BJ (cell line): Measurements from ENCODE around the gene STRIP1. TPM values are rescaled to one million over a fixed set of nuclear protein-coding genes. Genes with fewer than 3 reads are reported as not detected.

ENCODE experiments used
- CTCF ChIA-PET: fragments of 350-600 bp; formaldehyde crosslinking; extraction: SDS; loops from one replicate; lab custom pipeline; 2021; ENCODE audit warnings: antibody characterized with exemption, inconsistent platforms; lab: Yijun Ruan, JAX
- POLR2A ChIA-PET: fragments of 300-600 bp; sonication (Branson Sonifier 250); formaldehyde crosslinking; extraction: SDS; loops from one replicate; lab custom pipeline; 2021; ENCODE audit warnings: antibody characterized with exemption; lab: Charles Lee
- DNase-seq: peaks from one replicate; pipeline ENCODE4 v3.0.0-alpha.2; 2011; ENCODE audit warnings: low read depth
- H3K27me3 ChIP-seq: 2 replicates; pipeline ENCODE4 v1.6.0; 2011; ENCODE audit warnings: low read length; ENCODE audit not compliant: control insufficient read depth, insufficient read depth
- H3K36me3 ChIP-seq: 2 replicates; pipeline ENCODE4 v1.5.1; 2011; ENCODE audit warnings: low read length; ENCODE audit not compliant: control insufficient read depth, insufficient read depth
- H3K4me3 ChIP-seq: 2 replicates; pipeline ENCODE4 v1.5.1; 2011; ENCODE audit warnings: low read depth, mild to moderate bottlenecking, control low read depth, low read length
- polyA plus RNA-seq: library from polyadenylated mRNA; depleted of rRNA; stranded (reverse); fragments of >200 nt; gene quantifications from 2 replicates; pipeline ENCODE4 v1.2.3, GENCODE V29; 2011
- TF ChIP-seq, protein P1 (sequence below): IDR thresholded peaks from 2 replicates; pipeline ENCODE4 v1.5.1; 2011; ENCODE audit warnings: low read depth, mild to moderate bottlenecking, control low read depth, inconsistent platforms, low read length, moderate library complexity; ENCODE audit not compliant: insufficient read depth

The STRIP1 gene
- polyA plus RNA-seq, 1 experiment: 46.2 TPM

DNA sequence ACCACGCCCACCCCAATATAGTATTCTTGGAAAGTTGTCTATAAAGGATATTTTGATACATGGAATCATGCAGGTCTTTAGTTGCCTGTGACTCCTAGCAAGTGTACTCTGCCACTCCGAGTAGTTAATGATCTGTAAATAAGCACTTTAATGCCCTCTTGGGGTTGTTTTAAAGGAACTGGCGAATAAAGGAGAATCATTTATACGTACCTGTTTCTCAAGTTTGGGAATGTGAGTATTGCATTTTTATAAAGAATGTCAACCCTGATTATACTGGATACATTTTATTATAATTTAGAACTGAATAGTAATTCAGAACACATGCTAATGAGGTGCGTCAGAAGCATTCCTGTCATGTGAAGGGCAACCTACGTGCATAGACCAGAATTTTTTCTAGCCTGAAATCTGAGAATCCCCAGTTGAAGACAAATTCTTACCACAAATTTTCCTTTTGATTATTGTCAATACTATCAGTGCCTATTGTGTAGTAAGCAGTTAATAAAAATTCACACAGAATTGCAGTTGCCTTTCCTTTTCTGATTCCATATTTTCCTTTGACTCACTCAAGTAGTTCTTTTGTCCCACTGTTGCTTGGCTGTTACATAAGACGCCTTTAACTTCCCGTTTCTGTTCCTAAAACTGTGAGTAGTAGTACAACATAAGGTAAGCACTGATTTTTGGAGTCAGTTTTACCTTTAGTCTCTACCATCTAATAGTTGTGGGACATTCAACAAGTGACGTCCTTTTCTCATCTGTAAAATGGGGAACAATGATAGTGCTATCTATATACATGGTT, 44.7 kb upstream of the STRIP1 start:
- POLR2A ChIA-PET: interaction anchor here (0.8 kb wide), 1 partner anchor 45 kb away, joined by 3 read pairs; the partner anchor contains the start of gene STRIP1
- DNase-seq: no peak
- CTCF ChIA-PET: interaction anchor here (1.0 to 14.6 kb wide), 2 partner anchors 31 to 208 kb away, joined by 3 to 763 read pairs; no protein-coding TSS in a partner anchor

DNA sequence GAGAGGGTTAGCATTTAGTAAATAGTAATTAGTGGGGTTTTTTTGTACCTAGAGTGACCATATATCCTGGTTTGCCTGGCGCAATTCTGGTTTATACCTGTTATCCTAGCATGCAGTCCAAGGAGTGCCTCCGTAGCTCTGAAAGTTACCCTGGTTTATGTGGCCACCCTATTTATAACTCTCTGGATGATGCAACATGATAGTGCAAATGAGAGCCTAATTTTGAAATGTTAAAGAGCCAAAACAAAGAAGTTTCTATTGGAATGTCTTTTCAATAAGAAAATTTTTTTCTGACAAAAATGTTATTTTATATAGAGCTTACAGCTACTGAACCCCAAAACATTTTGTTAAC, 44.1 kb upstream of the STRIP1 start:
- Histone ChIP-seq H3K36me3 (no peaks in the 10 kb centered on the region), H3K4me3 (no peak overlapping the region), H3K27me3 (no peaks in the 10 kb centered on the region)
- DNase-seq: no peak
- ChIA-PET CTCF (no interaction called here), POLR2A (interaction anchor here (0.8 kb wide), 1 partner anchor 44 kb away, joined by 3 read pairs; the partner anchor contains the start of gene STRIP1)
- TF ChIP-seq, protein P1, sequence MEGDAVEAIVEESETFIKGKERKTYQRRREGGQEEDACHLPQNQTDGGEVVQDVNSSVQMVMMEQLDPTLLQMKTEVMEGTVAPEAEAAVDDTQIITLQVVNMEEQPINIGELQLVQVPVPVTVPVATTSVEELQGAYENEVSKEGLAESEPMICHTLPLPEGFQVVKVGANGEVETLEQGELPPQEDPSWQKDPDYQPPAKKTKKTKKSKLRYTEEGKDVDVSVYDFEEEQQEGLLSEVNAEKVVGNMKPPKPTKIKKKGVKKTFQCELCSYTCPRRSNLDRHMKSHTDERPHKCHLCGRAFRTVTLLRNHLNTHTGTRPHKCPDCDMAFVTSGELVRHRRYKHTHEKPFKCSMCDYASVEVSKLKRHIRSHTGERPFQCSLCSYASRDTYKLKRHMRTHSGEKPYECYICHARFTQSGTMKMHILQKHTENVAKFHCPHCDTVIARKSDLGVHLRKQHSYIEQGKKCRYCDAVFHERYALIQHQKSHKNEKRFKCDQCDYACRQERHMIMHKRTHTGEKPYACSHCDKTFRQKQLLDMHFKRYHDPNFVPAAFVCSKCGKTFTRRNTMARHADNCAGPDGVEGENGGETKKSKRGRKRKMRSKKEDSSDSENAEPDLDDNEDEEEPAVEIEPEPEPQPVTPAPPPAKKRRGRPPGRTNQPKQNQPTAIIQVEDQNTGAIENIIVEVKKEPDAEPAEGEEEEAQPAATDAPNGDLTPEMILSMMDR: no peak

More for the DNA sequence above, 44.7 kb upstream of the STRIP1 start:
- no peak overlapping the region for H3K4me3 ChIP-seq
- TF ChIP-seq, protein P1: no peak
- no peaks in the 10 kb centered on the region for H3K27me3 ChIP-seq
- no peaks in the 10 kb centered on the region for H3K36me3 ChIP-seq

DNA sequence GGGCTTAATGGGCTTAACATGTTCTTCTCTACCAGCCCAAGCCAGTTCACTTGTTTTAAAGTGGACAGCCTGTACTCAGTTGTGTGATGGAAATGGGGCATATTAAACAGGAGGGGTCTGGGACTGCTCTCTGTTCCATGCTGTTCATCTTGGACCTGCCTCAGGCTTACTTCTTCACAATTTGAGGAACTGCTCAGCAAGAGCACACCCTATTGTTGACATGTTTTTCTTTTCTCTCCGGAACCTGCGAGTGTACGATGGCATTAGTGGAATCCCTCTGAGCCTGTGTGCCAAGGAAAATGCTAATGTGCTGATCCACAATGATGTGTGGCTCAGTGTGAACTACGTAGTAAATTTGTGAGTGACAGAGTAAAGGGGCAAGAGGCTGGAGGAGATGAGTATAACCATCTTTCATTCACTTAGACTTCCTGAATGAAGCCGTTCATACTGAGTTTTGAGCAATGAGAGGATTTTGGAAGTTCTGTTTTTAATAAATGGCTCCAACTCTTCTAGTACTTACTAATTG, 43.0 kb upstream of the STRIP1 start:
- ChIA-PET POLR2A (no interaction called here), CTCF (interaction anchor here (2.2 kb wide), 1 partner anchor 31 kb away, joined by 4 read pairs; no protein-coding TSS in a partner anchor)
- Histone ChIP-seq H3K4me3 (no peak overlapping the region), H3K27me3 (no peaks in the 10 kb centered on the region), H3K36me3 (no peaks in the 10 kb centered on the region)
- TF ChIP-seq, protein P1: no peak
- no peak for DNase-seq

DNA sequence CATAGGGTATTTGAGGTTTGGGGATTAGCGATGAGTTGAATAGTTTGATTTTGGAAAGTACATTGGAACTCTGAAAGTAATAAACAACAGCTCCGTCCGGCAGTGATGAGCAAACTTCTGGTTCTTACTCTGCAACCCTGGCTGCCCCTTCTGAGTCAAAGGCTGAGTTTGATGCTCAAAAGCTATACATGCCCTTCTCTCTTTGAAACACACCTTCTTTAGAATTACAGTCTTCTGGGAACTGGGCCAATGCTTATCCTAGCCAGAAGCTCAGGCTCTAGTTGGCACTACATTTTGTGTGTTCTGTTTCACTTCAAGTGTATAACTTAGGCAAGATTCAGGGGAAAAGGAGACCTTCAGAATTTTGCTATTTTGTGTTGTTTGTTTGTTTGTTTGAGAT, 40.5 kb upstream of the STRIP1 start:
- ChIA-PET CTCF (interaction anchor here (0.6 to 2.1 kb wide), 3 partner anchors 9 to 220 kb away, joined by 3 to 13 read pairs (median 6); partner anchors contain the start of gene AHCYL1), POLR2A (no interaction called here)
- Histone ChIP-seq H3K36me3 (no peaks in the 10 kb centered on the region), H3K4me3 (no peak overlapping the region), H3K27me3 (no peaks in the 10 kb centered on the region)
- no peak for DNase-seq
- TF ChIP-seq, protein P1: no peak

DNA sequence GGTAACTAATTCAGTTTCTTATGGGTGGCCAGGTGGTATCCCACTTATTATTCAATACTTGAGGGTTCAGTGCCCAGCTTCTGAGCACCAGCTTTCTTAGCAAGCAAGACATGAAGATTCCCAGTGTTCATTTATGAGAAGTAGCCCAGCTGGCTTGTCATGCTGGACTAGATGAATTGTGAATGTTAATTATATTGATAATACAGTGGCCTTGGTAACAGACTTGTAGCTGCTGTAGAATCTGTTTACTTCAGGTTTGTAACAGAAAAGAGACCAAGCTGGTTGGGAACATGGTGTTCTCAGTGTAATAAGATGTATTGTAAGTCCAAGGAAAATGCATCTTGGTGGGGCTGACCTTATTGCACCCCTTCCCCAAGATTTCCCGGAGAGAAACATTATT, 39.8 kb upstream of the STRIP1 start:
- POLR2A ChIA-PET: no interaction called here
- Histone ChIP-seq H3K4me3 (no peak overlapping the region), H3K27me3 (no peaks in the 10 kb centered on the region), H3K36me3 (no peaks in the 10 kb centered on the region)
- TF ChIP-seq, protein P1: no peak
- no peak for DNase-seq
- CTCF ChIA-PET: interaction anchor here (0.6 to 1.3 kb wide), 2 partner anchors 219 to 221 kb away, joined by 3 to 6 read pairs; no protein-coding TSS in a partner anchor
